Measurements from ENCODE around the gene NRXN3. TPM values are rescaled to one million over a fixed set of nuclear protein-coding genes. Genes with fewer than 3 reads are reported as not detected.
"Not testable (repeated sequence)": the region's sequence is repeated elsewhere in the genome, so short reads cannot be mapped to it uniquely, and the experiment has no call there.

The NRXN3 gene
- total RNA-seq, 1 experiment from 2014 or later: not detected

GRCh38 chr14:79018836-79019235 is 848.7 kb downstream of the NRXN3 start:
- H3K9me2 ChIP-seq (ENCODE audit: insufficient read depth): no peaks in the 10 kb centered on the region
- intact Hi-C loops (cut with micrococcal nuclease): no loop called here
- BruUV-seq (replicated peaks): no TSS peak
- H3K9me3 ChIP-seq (ENCODE audit: control insufficient read depth in 1 of 2, insufficient read depth in 1 of 2, low read depth in 1 of 2, low read length in 2 of 2): peaks cover 0 to 5% of the 10 kb centered on the region in 2 experiments; a peak in 2 of 4 replicates
- H3K4me3 ChIP-seq (replicated peaks in 1 of 2; ENCODE audit: low read depth in 1 of 2, low read length in 2 of 2): no peak overlapping the region
- H3K9ac ChIP-seq (ENCODE audit: low read length): no peak overlapping the region
- CTCF ChIA-PET: no interaction called here
- H3K27me3 ChIP-seq (ENCODE audit: insufficient read depth, low read length): no peaks in the 10 kb centered on the region
- RAD21 ChIA-PET (ENCODE audit: low non-redundant PET in 1 of 2, low total read pairs in 2 of 2, uncharacterized antibody in 2 of 2, unreplicated experiment in 2 of 2): no interaction called here
- H2AFZ ChIP-seq (ENCODE audit: low read depth, low read length, poor library complexity, severe bottlenecking): no peak overlapping the region
- H4K20me1 ChIP-seq (ENCODE audit: insufficient read depth): no peaks in the 10 kb centered on the region
- H3K27ac ChIP-seq (ENCODE audit: low read depth, low read length): no peak overlapping the region
- no peaks in the 10 kb centered on the region for H3K4me1 ChIP-seq (ENCODE audit: control insufficient read depth in 1 of 2, insufficient read depth in 2 of 2, low read length in 2 of 2)
- TF ChIP-seq ZNF274 (IDR thresholded peaks at IDR 0.05; ENCODE audit: low read depth, low read length) (no peak), CBX3 (IDR thresholded peaks at IDR 0.05; ENCODE audit: low read depth) (no peak), MAX (IDR thresholded peaks at IDR 0.05) (no peak)
- no peak for ATAC-seq
- no peaks in the 10 kb centered on the region for H3K36me3 ChIP-seq (ENCODE audit: control insufficient read depth in 1 of 2, insufficient read depth in 2 of 2, low read length in 2 of 2)
- no peak for DNase-seq (ENCODE audit: low read depth, low spot score)
- POLR2A ChIA-PET: no interaction called here
- no peaks in the 10 kb centered on the region for H3K79me2 ChIP-seq (ENCODE audit: insufficient read depth, low read length)
- no peak overlapping the region for H3K4me2 ChIP-seq (ENCODE audit: low read length)

- H3K27me3 ChIP-seq (ENCODE audit: insufficient read depth, low read length); H3K9ac ChIP-seq (ENCODE audit: low read length); POLR2A ChIA-PET; DNase-seq (ENCODE audit: low read depth, low spot score); H3K36me3 ChIP-seq (ENCODE audit: control insufficient read depth in 1 of 2, insufficient read depth in 2 of 2, low read length in 2 of 2); H3K9me2 ChIP-seq (ENCODE audit: insufficient read depth); H3K4me2 ChIP-seq (ENCODE audit: low read length); ATAC-seq; H3K4me3 ChIP-seq (replicated peaks in 1 of 2; ENCODE audit: low read depth in 1 of 2, low read length in 2 of 2); CTCF ChIA-PET; H4K20me1 ChIP-seq (ENCODE audit: insufficient read depth); H2AFZ ChIP-seq (ENCODE audit: low read depth, low read length, poor library complexity, severe bottlenecking); H3K79me2 ChIP-seq (ENCODE audit: insufficient read depth, low read length); H3K9me3 ChIP-seq (ENCODE audit: control insufficient read depth in 1 of 2, insufficient read depth in 1 of 2, low read depth in 1 of 2, low read length in 2 of 2); H3K27ac ChIP-seq (ENCODE audit: low read depth, low read length); intact Hi-C loops (cut with micrococcal nuclease); BruUV-seq (replicated peaks); RAD21 ChIA-PET (ENCODE audit: low non-redundant PET in 1 of 2, low total read pairs in 2 of 2, uncharacterized antibody in 2 of 2, unreplicated experiment in 2 of 2); H3K4me1 ChIP-seq (ENCODE audit: control insufficient read depth in 1 of 2, insufficient read depth in 2 of 2, low read length in 2 of 2): not testable (repeated sequence)
Measured at GRCh38 chr14:79019898-79020297, 849.7 kb downstream of the NRXN3 start.

GRCh38 chr14:79021766-79022165 is 851.6 kb downstream of the NRXN3 start:
- BruUV-seq (replicated peaks): no TSS peak
- TF ChIP-seq ATF3 (IDR thresholded peaks at IDR 0.05): no peak
- TF ChIP-seq POLR2AphosphoS5 (IDR thresholded peaks at IDR 0.05; ENCODE audit: low read depth, low read length): no peak
- no peak for TF ChIP-seq SP1 (IDR thresholded peaks at IDR 0.05; ENCODE audit: low read depth)
- TF ChIP-seq ZFX (IDR thresholded peaks at IDR 0.05): no peak
- no peak for TF ChIP-seq MAX (IDR thresholded peaks at IDR 0.05)
- no peak for TF ChIP-seq TCF7L2 (IDR thresholded peaks at IDR 0.05; ENCODE audit: borderline replicate concordance, extremely low read depth, insufficient read depth, insufficient read length)
- TF ChIP-seq FOSL1 (IDR thresholded peaks at IDR 0.05; ENCODE audit: low read depth): no peak
- no peak for TF ChIP-seq EZH2 (IDR thresholded peaks at IDR 0.05)
- no peak for TF ChIP-seq ELF1 (IDR thresholded peaks at IDR 0.05; ENCODE audit: borderline replicate concordance, low read depth)
- TF ChIP-seq CTCF (IDR thresholded peaks at IDR 0.05 in 2 of 3, conservative IDR thresholded peaks at IDR 0.05 in 1 of 3; ENCODE audit: borderline replicate concordance in 1 of 3, insufficient read depth in 1 of 3, low read depth in 2 of 3, low read length in 2 of 3): no peak
- TF ChIP-seq SRF (IDR thresholded peaks at IDR 0.05; ENCODE audit: low read depth): no peak
- H3K79me2 ChIP-seq (ENCODE audit: insufficient read depth, low read length): no peaks in the 10 kb centered on the region
- intact Hi-C loops (cut with micrococcal nuclease): no loop called here
- POLR2A ChIA-PET: no interaction called here
- H3K4me1 ChIP-seq (ENCODE audit: control insufficient read depth in 1 of 2, insufficient read depth in 2 of 2, low read length in 2 of 2): no peaks in the 10 kb centered on the region
- H3K9me2 ChIP-seq (ENCODE audit: insufficient read depth): no peaks in the 10 kb centered on the region
- no peak overlapping the region for H3K27ac ChIP-seq (ENCODE audit: low read depth, low read length)
- no peaks in the 10 kb centered on the region for H3K27me3 ChIP-seq (ENCODE audit: insufficient read depth, low read length)
- DNase-seq (ENCODE audit: low read depth, low spot score): no peak
- H3K9ac ChIP-seq (ENCODE audit: low read length): no peak overlapping the region
- no peak overlapping the region for H3K4me3 ChIP-seq (replicated peaks in 1 of 2; ENCODE audit: low read depth in 1 of 2, low read length in 2 of 2)
- no peak overlapping the region for H3K4me2 ChIP-seq (ENCODE audit: low read length)
- ATAC-seq: no peak
- no peaks in the 10 kb centered on the region for H3K36me3 ChIP-seq (ENCODE audit: control insufficient read depth in 1 of 2, insufficient read depth in 2 of 2, low read length in 2 of 2)
- H2AFZ ChIP-seq (ENCODE audit: low read depth, low read length, poor library complexity, severe bottlenecking): no peak overlapping the region
- RAD21 ChIA-PET (ENCODE audit: low non-redundant PET in 1 of 2, low total read pairs in 2 of 2, uncharacterized antibody in 2 of 2, unreplicated experiment in 2 of 2): no interaction called here
- H4K20me1 ChIP-seq (ENCODE audit: insufficient read depth): no peaks in the 10 kb centered on the region
- peaks cover 0 to 6% of the 10 kb centered on the region in 2 experiments; a peak in 2 of 4 replicates for H3K9me3 ChIP-seq (ENCODE audit: control insufficient read depth in 1 of 2, insufficient read depth in 1 of 2, low read depth in 1 of 2, low read length in 2 of 2)
- CTCF ChIA-PET: no interaction called here

All from HCT116 (cell line).